BLaER1 treated with 17β-estradiol and CSF1 and Interleukin-3, amounts not matched to agents 10 nM and 100 nM (cell line): ENCODE data around the gene CYFIP1.

Experiments
- H3K27ac ChIP-seq, 11 experiments: shearing (Covaris generic); formaldehyde crosslinking; 2 replicates each; pipeline ENCODE4 v1.8.1; 2022
- H3K27me3 ChIP-seq, 11 experiments: shearing (Covaris generic); formaldehyde crosslinking; 2 replicates each; pipeline ENCODE4 v1.8.1; 2022
- H3K36me3 ChIP-seq, 11 experiments: shearing (Covaris generic); formaldehyde crosslinking; 2 replicates each; pipeline ENCODE4 v1.8.1; 2022
- H3K4me1 ChIP-seq, 10 experiments: shearing (Covaris generic); formaldehyde crosslinking; 2 replicates each; pipeline ENCODE4 v1.8.1; 2022
- H3K4me2 ChIP-seq, 11 experiments: shearing (Covaris generic); formaldehyde crosslinking; 2 replicates each; pipeline ENCODE4 v1.8.1; 2022
- H3K4me3 ChIP-seq, 10 experiments: shearing (Covaris generic); formaldehyde crosslinking; 2 replicates each; pipeline ENCODE4 v1.8.1; 2022
- H3K9ac ChIP-seq, 11 experiments: shearing (Covaris generic); formaldehyde crosslinking; 2 replicates each; pipeline ENCODE4 v1.8.1; 2022
- H3K9me3 ChIP-seq, 11 experiments: shearing (Covaris generic); formaldehyde crosslinking; replicated peaks in 1 of 11; 2 replicates each; pipeline ENCODE4 v1.8.1; 2022
- H4K20me1 ChIP-seq, 11 experiments: shearing (Covaris generic); formaldehyde crosslinking; 2 replicates each; pipeline ENCODE4 v1.8.1; 2022
- Cebpa-rat ChIP-seq, 11 experiments: shearing (Covaris generic); IDR thresholded peaks; 2 replicates each; pipeline ENCODE4 v1.8.1; 2022

Gene CYFIP1

GRCh38 chr15:22963641-22964040 is 16.5 kb downstream of the CYFIP1 start:
- Histone ChIP-seq H3K36me3 (peaks cover 0 to 24% (median 12%) of the 10 kb centered on the region in 11 experiments; a peak in 10 of 22 replicates), H4K20me1 (peaks cover 83 to 100% (median 100%) of the 10 kb centered on the region in 11 experiments), H3K27ac (peak overlapping the region in 3 of 11 experiments; percentile 4 to 41 (median 29); a peak in 3 of 22 replicates), H3K4me3 (no peak overlapping the region), H3K9me3 (no peaks in the 10 kb centered on the region), H3K27me3 (no peaks in the 10 kb centered on the region; a peak in 1 of 22 replicates), H3K9ac (peak overlapping the region in 1 of 11 experiments; percentile 42; a peak in 1 of 22 replicates), H3K4me2 (peak overlapping the region; percentile 73 to 100 (median 94)), H3K4me1 (peaks cover 85 to 99% (median 94%) of the 10 kb centered on the region in 10 experiments)
- no peak for TF ChIP-seq Cebpa-rat (IDR thresholded peaks at IDR 0.05)

DNA sequence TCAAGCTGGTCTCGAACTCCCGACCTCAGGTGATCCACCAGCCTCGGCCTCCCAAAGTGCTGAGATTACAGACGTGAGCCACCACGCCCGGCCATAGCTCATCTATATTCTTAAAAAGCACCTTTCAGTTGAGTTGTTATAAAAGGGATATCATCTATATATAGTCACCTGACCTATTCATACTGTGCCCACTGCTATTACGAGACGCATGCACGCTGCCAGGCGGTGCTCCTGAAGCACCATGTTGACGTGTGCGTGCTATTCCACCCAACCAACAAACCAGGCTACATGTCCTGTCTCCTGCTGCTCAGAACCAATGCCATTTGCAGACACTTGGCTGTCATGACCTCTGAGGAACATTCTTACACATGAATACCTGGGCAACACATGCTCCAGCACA is 17.6 kb downstream of the CYFIP1 start:
- peaks cover 0 to 24% (median 12%) of the 10 kb centered on the region in 11 experiments; a peak in 10 of 22 replicates for H3K36me3 ChIP-seq
- no peak overlapping the region for H3K9ac ChIP-seq
- peak overlapping the region; percentile 73 to 100 (median 94); a peak in 21 of 22 replicates for H3K4me2 ChIP-seq
- H3K4me3 ChIP-seq = no peak overlapping the region
- no peak overlapping the region for H3K27ac ChIP-seq
- H3K27me3 ChIP-seq = no peaks in the 10 kb centered on the region; a peak in 1 of 22 replicates
- H3K9me3 ChIP-seq = no peaks in the 10 kb centered on the region
- H3K4me1 ChIP-seq = peaks cover 85 to 99% (median 94%) of the 10 kb centered on the region in 10 experiments
- peaks cover 83 to 100% (median 100%) of the 10 kb centered on the region in 11 experiments for H4K20me1 ChIP-seq
- TF ChIP-seq Cebpa-rat (IDR thresholded peaks at IDR 0.05) = no peak

DNA sequence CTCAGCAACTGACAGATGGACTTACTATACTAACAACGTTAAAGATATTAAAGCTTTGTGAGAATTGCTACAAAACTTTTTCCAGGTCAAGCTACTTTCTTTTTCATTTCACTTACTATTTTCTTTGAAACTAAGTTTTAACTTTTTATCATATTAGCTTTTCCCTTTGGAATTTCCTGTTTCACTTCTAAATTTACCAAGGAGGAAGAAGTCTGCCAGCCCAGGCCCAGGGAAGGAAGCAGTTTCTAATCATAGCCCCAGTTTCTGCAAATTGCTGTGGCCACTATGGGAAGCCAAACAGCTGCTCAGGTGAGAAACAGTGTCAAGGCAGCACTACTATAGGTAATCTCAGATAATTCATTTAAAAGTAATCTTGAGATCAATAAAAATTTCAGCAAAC is 18.4 kb downstream of the CYFIP1 start:
- Histone ChIP-seq H3K9me3 (no peaks in the 10 kb centered on the region), H4K20me1 (peaks cover 77 to 100% (median 100%) of the 10 kb centered on the region in 11 experiments), H3K4me1 (peaks cover 87 to 99% (median 94%) of the 10 kb centered on the region in 10 experiments), H3K4me3 (peak overlapping the region in 1 of 10 experiments; percentile 17; a peak in 1 of 20 replicates), H3K27ac (peak overlapping the region in 4 of 11 experiments; percentile 12 to 41 (median 38); a peak in 6 of 22 replicates), H3K27me3 (no peaks in the 10 kb centered on the region; a peak in 1 of 22 replicates), H3K36me3 (peaks cover 0 to 18% (median 11%) of the 10 kb centered on the region in 11 experiments; a peak in 10 of 22 replicates), H3K9ac (peak overlapping the region in 5 of 11 experiments; percentile 13 to 44 (median 19); a peak in 3 of 22 replicates), H3K4me2 (peak overlapping the region; percentile 80 to 100 (median 96))
- TF ChIP-seq Cebpa-rat (IDR thresholded peaks at IDR 0.05) = no peak

- Histone ChIP-seq H3K27me3 (no peaks in the 10 kb centered on the region; a peak in 1 of 22 replicates), H3K4me2 (peak overlapping the region; percentile 80 to 100 (median 96)), H4K20me1 (peaks cover 79 to 100% (median 100%) of the 10 kb centered on the region in 11 experiments), H3K9me3 (no peaks in the 10 kb centered on the region), H3K4me1 (peaks cover 93 to 100% (median 99%) of the 10 kb centered on the region in 10 experiments), H3K4me3 (peak overlapping the region in 3 of 10 experiments; percentile 22 to 50 (median 39); a peak in 3 of 20 replicates), H3K36me3 (peaks cover 0 to 9% (median 3%) of the 10 kb centered on the region in 11 experiments; a peak in 8 of 22 replicates), H3K9ac (peak overlapping the region in 5 of 11 experiments; percentile 16 to 60 (median 44); a peak in 4 of 22 replicates), H3K27ac (peak overlapping the region in 2 of 11 experiments; percentile 34 to 38; a peak in 2 of 22 replicates)
- TF ChIP-seq Cebpa-rat (IDR thresholded peaks at IDR 0.05) = no peak
Observed at GRCh38 chr15:22960556-22960955, 19.6 kb downstream of the CYFIP1 start.

DNA sequence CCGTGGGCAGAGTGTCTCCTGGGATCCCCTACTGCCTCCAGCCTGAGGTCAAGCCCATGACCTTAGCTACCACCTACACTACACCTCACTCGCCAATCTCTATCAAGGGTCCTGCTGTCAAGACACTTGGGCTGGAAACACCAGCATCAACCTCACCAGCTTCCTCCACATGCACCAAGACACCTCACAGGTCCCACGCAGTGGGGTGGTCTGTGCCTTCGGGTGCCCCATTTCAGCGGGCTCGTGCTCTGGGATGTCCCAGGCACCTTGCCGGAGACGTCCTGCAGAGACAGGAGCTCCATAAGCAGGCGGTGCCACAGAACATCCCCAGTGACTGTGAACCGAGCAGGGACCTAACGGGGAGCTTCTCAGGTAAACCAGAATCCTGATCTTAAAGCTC is 20.0 kb downstream of the CYFIP1 start:
- Histone ChIP-seq H3K9me3 (no peaks in the 10 kb centered on the region), H3K4me1 (peaks cover 97 to 100% (median 100%) of the 10 kb centered on the region in 10 experiments), H3K9ac (peak overlapping the region in 9 of 11 experiments; percentile 14 to 60 (median 44); a peak in 11 of 22 replicates), H3K4me3 (peak overlapping the region in 4 of 10 experiments; percentile 12 to 50 (median 30); a peak in 7 of 20 replicates), H3K36me3 (peaks cover 0 to 8% (median 0%) of the 10 kb centered on the region in 11 experiments; a peak in 3 of 22 replicates), H3K27ac (peak overlapping the region in 6 of 11 experiments; percentile 11 to 41 (median 26); a peak in 9 of 22 replicates), H3K4me2 (peak overlapping the region; percentile 80 to 100 (median 96)), H4K20me1 (peaks cover 79 to 100% (median 100%) of the 10 kb centered on the region in 11 experiments), H3K27me3 (no peaks in the 10 kb centered on the region; a peak in 1 of 22 replicates)
- TF ChIP-seq Cebpa-rat (IDR thresholded peaks at IDR 0.05) = no peak

DNA sequence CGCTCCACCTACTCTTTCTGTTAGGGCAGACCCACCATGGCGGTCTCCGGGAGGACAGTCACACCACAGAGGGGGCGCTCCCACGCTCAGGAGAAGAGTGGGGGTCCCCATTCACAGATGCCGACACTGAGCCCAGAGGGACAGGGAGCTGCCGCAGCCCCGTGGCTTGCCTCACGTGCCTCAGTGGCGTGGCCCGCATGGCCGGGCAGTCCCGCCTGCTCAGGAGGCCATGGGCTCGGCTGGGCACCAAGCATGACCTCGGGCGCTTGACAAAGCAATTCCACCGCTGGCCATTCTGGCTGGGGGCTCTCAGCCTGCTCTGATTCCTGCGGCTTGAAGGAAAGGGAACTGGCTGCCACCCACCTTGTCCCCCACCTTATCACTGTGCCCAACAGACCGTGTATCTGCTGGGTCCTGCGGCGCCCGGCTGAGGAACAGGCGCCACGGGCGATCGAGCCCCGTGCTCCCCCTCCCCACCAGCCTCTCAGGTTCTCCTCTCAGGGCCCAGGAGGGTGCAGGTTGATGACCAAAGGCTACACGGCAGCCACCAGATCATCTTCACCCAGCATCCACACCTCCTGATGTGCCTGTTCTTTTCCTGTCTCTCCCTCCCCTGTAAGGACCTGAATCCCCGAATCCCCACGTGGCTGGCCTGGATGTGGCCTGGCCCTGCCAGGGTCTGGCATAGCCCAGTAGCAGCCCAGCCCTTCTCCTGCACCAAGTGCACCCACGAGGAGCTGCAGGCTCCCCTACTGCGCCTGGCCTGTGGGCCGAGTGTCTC is 20.7 kb downstream of the CYFIP1 start:
- peak overlapping the region in 9 of 10 experiments; percentile 3 to 50 (median 22); a peak in 13 of 20 replicates for H3K4me3 ChIP-seq
- H3K9me3 ChIP-seq = no peaks in the 10 kb centered on the region
- H3K27me3 ChIP-seq = no peaks in the 10 kb centered on the region; a peak in 1 of 22 replicates
- H3K4me2 ChIP-seq = peak overlapping the region; percentile 80 to 100 (median 96)
- H4K20me1 ChIP-seq = peaks cover 79 to 100% (median 100%) of the 10 kb centered on the region in 11 experiments
- no peak for TF ChIP-seq Cebpa-rat (IDR thresholded peaks at IDR 0.05)
- H3K36me3 ChIP-seq = peaks cover 0 to 8% (median 0%) of the 10 kb centered on the region in 11 experiments; a peak in 1 of 22 replicates
- H3K9ac ChIP-seq = peak overlapping the region in 10 of 11 experiments; percentile 14 to 60 (median 38); a peak in 14 of 22 replicates
- H3K27ac ChIP-seq = peak overlapping the region in 9 of 11 experiments; percentile 11 to 59 (median 34); a peak in 14 of 22 replicates
- H3K4me1 ChIP-seq = peaks cover 100% of the 10 kb centered on the region in 10 experiments

GRCh38 chr15:22958487-22959280 is 21.5 kb downstream of the CYFIP1 start:
- Histone ChIP-seq H3K9me3 (no peaks in the 10 kb centered on the region), H3K4me1 (peaks cover 100% of the 10 kb centered on the region in 10 experiments), H3K4me2 (peak overlapping the region; percentile 80 to 100 (median 96)), H3K4me3 (peak overlapping the region in 8 of 10 experiments; percentile 12 to 50 (median 28); a peak in 10 of 20 replicates), H3K36me3 (peaks cover 0 to 8% (median 0%) of the 10 kb centered on the region in 11 experiments; a peak in 1 of 22 replicates), H3K9ac (peak overlapping the region in 10 of 11 experiments; percentile 6 to 60 (median 45); a peak in 13 of 22 replicates), H3K27me3 (no peaks in the 10 kb centered on the region; a peak in 2 of 22 replicates), H3K27ac (peak overlapping the region in 9 of 11 experiments; percentile 17 to 59 (median 41); a peak in 13 of 22 replicates), H4K20me1 (peaks cover 73 to 100% (median 99%) of the 10 kb centered on the region in 11 experiments)
- no peak for TF ChIP-seq Cebpa-rat (IDR thresholded peaks at IDR 0.05)

GRCh38 chr15:22956978-22957260 is 23.2 kb downstream of the CYFIP1 start:
- peaks cover 100% of the 10 kb centered on the region in 10 experiments for H3K4me1 ChIP-seq
- TF ChIP-seq Cebpa-rat (IDR thresholded peaks at IDR 0.05) = peak in 4 of 11 experiments; percentile 15 to 58 (median 26); a peak in 4 of 22 replicates

More at GRCh38 chr15:22956978-22957260, 23.2 kb downstream of the CYFIP1 start:
- H3K4me3 ChIP-seq = peak overlapping the region in 5 of 10 experiments; percentile 6 to 53 (median 14); a peak in 4 of 20 replicates
- no peaks in the 10 kb centered on the region for H3K36me3 ChIP-seq
- H3K4me2 ChIP-seq = peak overlapping the region; percentile 80 to 100 (median 96)
- H3K27me3 ChIP-seq = no peaks in the 10 kb centered on the region; a peak in 2 of 22 replicates
- peak overlapping the region; percentile 48 to 77 (median 72); a peak in 12 of 22 replicates for H3K9ac ChIP-seq
- H3K9me3 ChIP-seq = no peaks in the 10 kb centered on the region
- peak overlapping the region; percentile 26 to 86 (median 77); a peak in 19 of 22 replicates for H3K27ac ChIP-seq
- peaks cover 57 to 100% (median 98%) of the 10 kb centered on the region in 11 experiments for H4K20me1 ChIP-seq
